Middle frontal gyrus (tissue), 1 donor: ENCODE data around the gene RAB40C.

Experiments
- DNase-seq: peaks from one replicate; pipeline ENCODE4 v3.0.0-alpha.2; 2015; ENCODE audit warnings: low spot score; ENCODE audit errors: extremely low spot score

The RAB40C gene

GRCh38 chr16:678209-678857 is 88.5 kb downstream of the RAB40C start:
- no peak for DNase-seq
